Activated CD4-positive, alpha-beta T cell treated with anti-CD3 and anti-CD28 coated beads for 36 hours (primary cell): ENCODE measurements around the gene NAV2. TPM values are rescaled to one million over a fixed set of nuclear protein-coding genes. Genes with fewer than 3 reads are reported as not detected.

Source experiments
- ATAC-seq: fragments of 200-7000 bp; cut with Tn5 transposase; one replicate; pipeline ENCODE4 v1.10.0; 2021; ENCODE audit warnings: mild to moderate bottlenecking, moderate library complexity
- CTCF ChIA-PET: fragments of 350-600 bp; sonication (Branson Sonifier 250); formaldehyde crosslinking; loops from one replicate; lab custom pipeline; 2021; ENCODE audit warnings: antibody characterized with exemption; lab: Charles Lee
- POLR2A ChIA-PET: fragments of 350-600 bp; sonication (Branson Sonifier 250); formaldehyde crosslinking; loops from one replicate; lab custom pipeline; 2021; ENCODE audit warnings: antibody characterized with exemption, inconsistent platforms; lab: Charles Lee
- DNase-seq: peaks from one replicate; pipeline ENCODE4 v3.0.0-alpha.2; 2020
- H3K27ac Mint-ChIP-seq: one replicate; pipeline ENCODE4 v1.8.0; 2021; ENCODE audit warnings: mixed read lengths
- H3K27me3 Mint-ChIP-seq: one replicate; pipeline ENCODE4 v1.8.0; 2021; ENCODE audit warnings: mixed read lengths
- H3K36me3 Mint-ChIP-seq: one replicate; pipeline ENCODE4 v1.8.0; 2021; ENCODE audit warnings: low read depth, mixed read lengths
- H3K4me1 Mint-ChIP-seq: one replicate; pipeline ENCODE4 v1.8.0; 2021; ENCODE audit warnings: mixed read lengths
- H3K4me3 Mint-ChIP-seq: one replicate; pipeline ENCODE4 v1.8.0; 2021; ENCODE audit warnings: mild to moderate bottlenecking, moderate library complexity, mixed read lengths
- H3K9me3 Mint-ChIP-seq: one replicate; pipeline ENCODE4 v1.8.0; 2021; ENCODE audit warnings: low read depth, mixed read lengths
- intact Hi-C, 2 experiments: fragments of 100-400 bp; cut with DNase I in 1 of 2; cut with micrococcal nuclease in 1 of 2; formaldehyde crosslinking; loops; one replicate each; pipeline versions ENCODE4 v1.14.2 to v1.15.1; 2022 to 2024; cut with DNase I, micrococcal nuclease
- total RNA-seq, 2 experiments: library from RNA; stranded (reverse); gene quantifications; one replicate each; pipeline ENCODE4 v1.2.3, GENCODE V29; 2021

Gene NAV2
- total RNA-seq, 2 experiments from 2014 or later, result 0.54 to 0.55 TPM

- Mint-ChIP-seq H3K9me3 (no peaks in the 10 kb centered on the region), H3K4me1 (peaks cover 9% of the 10 kb centered on the region), H3K36me3 (no peaks in the 10 kb centered on the region), H3K4me3 (no peak overlapping the region), H3K27me3 (peaks cover 9% of the 10 kb centered on the region), H3K27ac (no peak overlapping the region)
- no peak for DNase-seq
- ATAC-seq, result no peak
- CTCF ChIA-PET, result no interaction called here
- intact Hi-C loops, result loop anchor here in 1 of 2 experiments (10.0 kb wide), 1 partner anchor 392 kb away; the partner anchor contains the start of gene HTATIP2
- POLR2A ChIA-PET, result no interaction called here
Measured at GRCh38 chr11:19973136-19973635, 260.5 kb downstream of the NAV2 start.

- CTCF ChIA-PET, result no interaction called here
- Mint-ChIP-seq H3K27me3 (peaks cover 12% of the 10 kb centered on the region), H3K9me3 (no peaks in the 10 kb centered on the region), H3K4me3 (no peak overlapping the region), H3K27ac (no peak overlapping the region), H3K36me3 (no peaks in the 10 kb centered on the region), H3K4me1 (peaks cover 21% of the 10 kb centered on the region)
- POLR2A ChIA-PET, result no interaction called here
- ATAC-seq (no peak), DNase-seq (no peak)
- intact Hi-C loops, result loop anchor here in 1 of 2 experiments (10.0 kb wide), 1 partner anchor 390 kb away; the partner anchor contains the start of gene HTATIP2
Measured at GRCh38 chr11:19974886-19975285, 262.2 kb downstream of the NAV2 start.

- no peak overlapping the region for H3K27ac Mint-ChIP-seq
- POLR2A ChIA-PET, result no interaction called here
- H3K4me3 Mint-ChIP-seq, result no peak overlapping the region
- CTCF ChIA-PET, result no interaction called here
- no peaks in the 10 kb centered on the region for H3K36me3 Mint-ChIP-seq
- peaks cover 12% of the 10 kb centered on the region for H3K27me3 Mint-ChIP-seq
- DNase-seq (no peak), ATAC-seq (no peak)
- no peaks in the 10 kb centered on the region for H3K9me3 Mint-ChIP-seq
- intact Hi-C loops, result loop anchor here in 1 of 2 experiments (10.0 kb wide), 1 partner anchor 389 kb away; the partner anchor contains the start of gene HTATIP2
- H3K4me1 Mint-ChIP-seq, result peaks cover 20% of the 10 kb centered on the region
Measured at GRCh38 chr11:19975414-19975990, 262.9 kb downstream of the NAV2 start.

DNA sequence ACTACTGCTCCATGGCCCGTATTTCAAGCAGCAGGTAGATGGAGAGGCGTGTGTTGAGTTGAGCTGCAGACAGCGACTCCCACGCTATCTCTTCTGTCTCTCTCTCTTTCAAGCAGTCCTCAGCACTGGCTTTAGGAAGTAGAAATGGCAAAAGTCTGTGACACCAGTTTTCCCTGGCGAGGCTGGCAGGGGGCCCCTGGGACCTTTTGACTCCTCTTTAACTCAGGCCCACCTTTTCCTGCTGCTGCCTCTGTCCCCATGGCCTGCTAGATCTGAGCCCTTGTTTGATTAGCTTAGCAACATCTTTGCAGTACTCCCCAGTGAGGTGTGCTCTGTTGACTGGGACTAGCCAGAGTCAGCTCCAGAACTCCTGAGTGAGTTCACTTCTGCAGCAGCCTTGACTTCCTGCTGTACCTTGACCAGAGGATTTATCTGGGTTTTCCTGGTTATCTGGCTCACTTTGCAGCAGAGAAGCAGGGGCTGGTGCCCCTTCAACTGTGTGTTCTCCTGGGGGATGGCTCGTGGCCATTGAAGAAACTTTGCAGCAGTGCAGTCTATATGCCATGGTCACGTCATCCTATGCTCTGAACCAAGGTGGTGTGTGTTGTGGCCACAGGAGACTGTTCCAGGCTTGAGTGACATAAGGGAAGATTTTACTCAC is 263.8 kb downstream of the NAV2 start:
- ChIA-PET CTCF (no interaction called here), POLR2A (no interaction called here)
- intact Hi-C loops, result loop anchor here in 1 of 2 experiments (10.0 kb wide), 1 partner anchor 388 kb away; the partner anchor contains the start of gene HTATIP2
- Mint-ChIP-seq H3K27ac (no peak overlapping the region), H3K36me3 (no peaks in the 10 kb centered on the region), H3K4me1 (peaks cover 12% of the 10 kb centered on the region), H3K9me3 (no peaks in the 10 kb centered on the region), H3K4me3 (no peak overlapping the region), H3K27me3 (peaks cover 12% of the 10 kb centered on the region)
- DNase-seq (no peak), ATAC-seq (no peak)

DNA sequence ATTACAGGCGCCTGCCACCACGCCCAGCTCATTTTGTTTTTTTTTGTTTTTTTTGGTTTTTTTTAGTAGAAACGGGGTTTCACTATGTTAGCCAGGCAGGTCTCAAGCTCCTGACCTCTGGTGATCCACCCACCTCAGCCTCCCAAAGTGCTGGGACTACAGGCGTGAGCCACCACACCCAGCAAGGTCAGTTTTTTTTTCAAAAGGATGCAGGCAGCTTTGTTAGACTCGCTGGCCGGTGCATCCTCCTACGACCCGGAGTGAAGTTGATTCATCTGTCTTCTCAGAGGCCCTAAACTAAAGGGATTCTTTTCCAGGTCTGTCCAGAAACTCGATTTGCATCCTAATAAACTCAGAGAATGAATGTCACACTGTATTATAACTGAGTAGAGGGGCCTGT is 265.3 kb downstream of the NAV2 start:
- Mint-ChIP-seq H3K36me3 (no peaks in the 10 kb centered on the region), H3K27ac (no peak overlapping the region), H3K27me3 (peaks cover 10% of the 10 kb centered on the region), H3K4me3 (no peak overlapping the region), H3K9me3 (no peaks in the 10 kb centered on the region), H3K4me1 (peaks cover 12% of the 10 kb centered on the region)
- CTCF ChIA-PET, result no interaction called here
- no peak for DNase-seq
- intact Hi-C loops, result loop anchor here in 1 of 2 experiments (2.0 to 10.0 kb wide), 2 partner anchors 59 to 387 kb away; partner anchors contain the start of gene HTATIP2
- POLR2A ChIA-PET, result no interaction called here
- ATAC-seq, result no peak

DNA sequence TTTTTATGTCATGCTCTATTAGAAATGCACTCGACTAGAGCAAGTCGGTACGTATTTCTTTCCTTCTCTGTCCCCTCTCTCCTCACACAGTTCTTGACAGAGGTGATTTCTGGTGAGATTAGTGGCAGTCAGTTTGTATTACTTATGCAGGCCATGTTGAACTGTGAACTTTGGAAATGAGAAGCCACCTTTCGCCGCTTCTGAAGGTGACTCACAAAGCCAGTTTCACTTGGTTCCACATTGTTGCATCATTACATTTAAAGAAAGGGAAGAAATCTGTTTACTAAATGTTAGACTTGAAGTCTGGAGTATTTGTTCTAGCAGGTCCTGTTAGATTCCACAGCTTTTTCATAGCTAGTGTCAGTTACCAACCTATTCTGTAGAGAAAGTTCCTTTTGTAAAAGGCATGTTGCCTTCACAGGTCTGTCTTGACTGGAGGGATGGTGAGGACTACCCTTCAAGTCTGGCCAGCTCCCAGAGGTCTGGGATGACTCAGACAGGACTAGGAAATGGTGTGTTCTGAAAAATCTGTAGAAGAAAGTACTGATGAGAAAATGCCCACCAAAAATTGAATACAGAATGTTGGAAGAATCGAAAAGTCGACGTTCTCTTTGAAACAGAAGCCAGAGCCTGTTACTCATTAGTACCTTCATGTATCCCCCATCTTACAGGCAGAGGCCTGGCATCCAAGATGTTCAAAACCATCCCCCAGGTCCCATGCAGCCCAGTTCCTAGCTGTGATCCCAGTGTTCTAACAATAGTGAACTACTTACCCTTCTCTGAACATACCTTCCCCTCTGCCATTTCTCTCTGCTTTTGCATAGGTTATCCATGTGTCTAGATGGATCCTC is 266.3 kb downstream of the NAV2 start:
- H3K9me3 Mint-ChIP-seq, result no peaks in the 10 kb centered on the region
- ChIA-PET POLR2A (no interaction called here), CTCF (no interaction called here)
- intact Hi-C loops, result loop anchor here in 1 of 2 experiments (2.0 to 10.0 kb wide), 2 partner anchors 58 to 386 kb away; partner anchors contain the start of gene HTATIP2
- H3K27ac Mint-ChIP-seq, result peak overlapping the region; percentile 75
- no peaks in the 10 kb centered on the region for H3K36me3 Mint-ChIP-seq
- DNase-seq, result peak; percentile 43
- H3K4me1 Mint-ChIP-seq, result peaks cover 12% of the 10 kb centered on the region
- H3K27me3 Mint-ChIP-seq, result peaks cover 10% of the 10 kb centered on the region
- peak; percentile 90 for ATAC-seq
- H3K4me3 Mint-ChIP-seq, result no peak overlapping the region

DNA sequence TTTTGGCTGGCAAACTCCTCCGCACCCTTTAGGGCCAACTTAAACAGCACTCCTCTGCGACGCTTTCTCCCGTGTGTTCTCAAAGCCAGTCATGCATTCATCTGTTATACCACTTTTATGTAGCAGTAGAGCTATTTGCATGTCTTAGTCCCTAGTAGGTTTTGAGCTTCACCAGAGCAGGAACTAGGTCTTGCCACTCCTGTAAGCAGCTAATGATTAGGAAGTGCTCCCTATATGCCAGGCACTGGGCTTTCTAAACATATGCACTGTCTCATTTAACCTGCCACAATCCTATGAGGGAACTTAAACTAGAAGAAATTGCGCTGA is 266.8 kb downstream of the NAV2 start:
- H3K27ac Mint-ChIP-seq, result peak overlapping the region; percentile 75
- H3K4me1 Mint-ChIP-seq, result peaks cover 12% of the 10 kb centered on the region
- no peaks in the 10 kb centered on the region for H3K36me3 Mint-ChIP-seq
- ATAC-seq (no peak), DNase-seq (no peak)
- H3K9me3 Mint-ChIP-seq, result no peaks in the 10 kb centered on the region
- ChIA-PET CTCF (no interaction called here), POLR2A (no interaction called here)
- intact Hi-C loops, result loop anchor here in 1 of 2 experiments (2.0 to 10.0 kb wide), 2 partner anchors 57 to 385 kb away; partner anchors contain the start of gene HTATIP2
- H3K4me3 Mint-ChIP-seq, result no peak overlapping the region
- H3K27me3 Mint-ChIP-seq, result peaks cover 9% of the 10 kb centered on the region

DNA sequence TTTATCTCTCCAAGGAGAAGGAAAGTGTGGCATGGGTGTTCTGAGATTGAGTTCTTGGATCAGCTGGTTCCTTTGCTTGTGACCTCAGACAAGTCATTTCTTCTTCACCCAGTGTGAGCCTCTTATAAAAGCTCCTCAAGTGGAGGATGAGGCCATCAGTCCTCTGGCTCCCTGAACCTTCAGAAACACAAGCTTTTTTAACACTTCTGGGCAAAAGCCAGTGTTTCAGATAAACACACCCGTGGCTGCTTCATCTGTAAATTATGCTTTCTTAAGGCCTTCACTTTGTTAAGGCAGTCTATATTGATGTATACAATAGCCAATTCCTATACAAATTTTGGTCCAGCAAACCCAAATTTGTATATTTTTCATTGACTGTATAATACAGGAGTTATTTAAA is 267.8 kb downstream of the NAV2 start:
- Mint-ChIP-seq H3K4me1 (peaks cover 12% of the 10 kb centered on the region), H3K27ac (peak overlapping the region; percentile 8), H3K9me3 (no peaks in the 10 kb centered on the region), H3K27me3 (peaks cover 8% of the 10 kb centered on the region), H3K36me3 (no peaks in the 10 kb centered on the region), H3K4me3 (no peak overlapping the region)
- intact Hi-C loops, result no loop called here
- POLR2A ChIA-PET, result no interaction called here
- CTCF ChIA-PET, result interaction anchor here (0.7 kb wide), 1 partner anchor 41 kb away, joined by 3 read pairs; no protein-coding TSS in a partner anchor
- ATAC-seq (no peak), DNase-seq (no peak)

- H3K36me3 Mint-ChIP-seq, result no peaks in the 10 kb centered on the region
- POLR2A ChIA-PET, result no interaction called here
- DNase-seq (no peak), ATAC-seq (no peak)
- no peak overlapping the region for H3K27ac Mint-ChIP-seq
- CTCF ChIA-PET, result interaction anchor here (0.7 kb wide), 1 partner anchor 42 kb away, joined by 3 read pairs; no protein-coding TSS in a partner anchor
- peaks cover 8% of the 10 kb centered on the region for H3K27me3 Mint-ChIP-seq
- intact Hi-C loops, result no loop called here
- no peak overlapping the region for H3K4me3 Mint-ChIP-seq
- no peaks in the 10 kb centered on the region for H3K9me3 Mint-ChIP-seq
- peaks cover 12% of the 10 kb centered on the region for H3K4me1 Mint-ChIP-seq
Measured at GRCh38 chr11:19980957-19981669, 268.5 kb downstream of the NAV2 start.

DNA sequence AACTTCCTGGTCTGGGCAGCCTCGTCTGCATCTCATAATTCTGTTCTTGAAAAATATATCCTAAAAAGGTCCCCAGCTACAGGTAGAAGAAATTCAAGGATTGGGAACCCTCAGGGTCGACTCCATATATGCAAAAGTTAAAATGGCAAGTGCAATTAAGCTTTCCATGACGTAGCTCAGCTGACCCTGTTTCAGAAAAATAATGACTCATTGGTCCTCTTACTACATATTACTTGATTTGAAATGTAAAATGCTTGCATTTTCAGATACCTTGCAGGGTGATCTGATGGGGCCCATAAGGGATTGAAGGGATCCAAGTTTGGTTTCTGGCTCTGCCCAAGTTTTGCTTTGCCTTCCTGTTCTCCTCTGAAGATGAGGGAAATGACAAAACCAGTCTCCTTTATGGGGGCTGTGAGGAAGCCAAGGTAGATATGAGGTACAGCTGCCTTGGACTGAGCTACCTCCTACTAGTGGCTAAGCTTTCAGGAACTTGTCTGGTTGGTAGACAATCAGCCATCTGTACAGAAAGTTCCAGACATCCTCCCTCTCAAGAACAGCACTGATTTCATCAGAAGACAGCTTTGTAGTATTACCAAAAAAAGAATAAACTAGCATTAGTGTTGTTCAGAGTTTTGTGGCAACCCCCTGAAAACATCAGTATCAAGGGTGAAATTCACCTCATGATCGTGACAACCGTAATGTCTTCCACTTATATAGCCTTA is 270.3 kb downstream of the NAV2 start:
- Mint-ChIP-seq H3K4me1 (peaks cover 12% of the 10 kb centered on the region), H3K27ac (no peak overlapping the region), H3K27me3 (peaks cover 4% of the 10 kb centered on the region), H3K4me3 (no peak overlapping the region), H3K36me3 (no peaks in the 10 kb centered on the region), H3K9me3 (no peaks in the 10 kb centered on the region)
- intact Hi-C loops, result no loop called here
- no peak for ATAC-seq
- DNase-seq, result no peak
- CTCF ChIA-PET, result interaction anchor here (1.0 kb wide), 1 partner anchor 32 kb away, joined by 3 read pairs; no protein-coding TSS in a partner anchor
- POLR2A ChIA-PET, result no interaction called here
